ENCODE measurements around the gene EEF1A1. TPM values are rescaled to one million over a fixed set of nuclear protein-coding genes. Genes with fewer than 3 reads are reported as not detected.

Gene EEF1A1
- total RNA-seq, 1 experiment from 2014 or later, result 12,560 TPM

- no TSS peak for BruUV-seq (replicated peaks)
- Histone ChIP-seq H3K9me2 (ENCODE audit: insufficient read depth) (no peaks in the 10 kb centered on the region), H3K9ac (ENCODE audit: low read length) (no peak overlapping the region), H3K9me3 (ENCODE audit: control insufficient read depth in 1 of 2, insufficient read depth in 1 of 2, low read depth in 1 of 2, low read length in 2 of 2) (no peaks in the 10 kb centered on the region), H3K27me3 (ENCODE audit: insufficient read depth, low read length) (no peaks in the 10 kb centered on the region), H3K79me2 (ENCODE audit: insufficient read depth, low read length) (no peaks in the 10 kb centered on the region), H3K4me2 (ENCODE audit: low read length) (no peak overlapping the region), H3K4me1 (ENCODE audit: control insufficient read depth in 1 of 2, insufficient read depth in 2 of 2, low read length in 2 of 2) (no peaks in the 10 kb centered on the region), H3K36me3 (ENCODE audit: control insufficient read depth in 1 of 2, insufficient read depth in 2 of 2, low read length in 2 of 2) (peaks cover 18 to 22% of the 10 kb centered on the region in 2 experiments), H3K4me3 (replicated peaks in 1 of 2; ENCODE audit: low read depth in 1 of 2, low read length in 2 of 2) (no peak overlapping the region), H4K20me1 (ENCODE audit: insufficient read depth) (no peaks in the 10 kb centered on the region), H3K27ac (ENCODE audit: low read depth, low read length) (no peak overlapping the region), H2AFZ (ENCODE audit: low read depth, low read length, poor library complexity, severe bottlenecking) (no peak overlapping the region)
- RAD21 ChIA-PET (ENCODE audit: low non-redundant PET in 1 of 2, low total read pairs in 2 of 2, uncharacterized antibody in 2 of 2, unreplicated experiment in 2 of 2), result no interaction called here
- intact Hi-C loops (cut with micrococcal nuclease), result no loop called here
- no peak for DNase-seq (ENCODE audit: low read depth, low spot score)
- ATAC-seq, result no peak
- CTCF ChIA-PET, result no interaction called here
- TF ChIP-seq TCF7L2 (IDR thresholded peaks at IDR 0.05; ENCODE audit: borderline replicate concordance, extremely low read depth, insufficient read depth, insufficient read length) (no peak), YY1 (IDR thresholded peaks at IDR 0.05; ENCODE audit: extremely low read depth, insufficient replicate concordance, low read depth, low read length) (no peak), POLR2A (IDR thresholded peaks at IDR 0.05; ENCODE audit: borderline replicate concordance, extremely low read depth, insufficient read depth, insufficient read length) (no peak)
- POLR2A ChIA-PET, result interaction anchor here (1.0 to 4.0 kb wide), 3 partner anchors 10 to 11 kb away, joined by 3 to 17 read pairs (median 7); no protein-coding TSS in a partner anchor
Observed at GRCh38 chr6:73503027-73503772, 17.6 kb downstream of the EEF1A1 start.

- RAD21 ChIA-PET (ENCODE audit: low non-redundant PET in 1 of 2, low total read pairs in 2 of 2, uncharacterized antibody in 2 of 2, unreplicated experiment in 2 of 2), result no interaction called here
- DNase-seq (ENCODE audit: low read depth, low spot score) (no peak), ATAC-seq (no peak)
- Histone ChIP-seq H3K4me2 (ENCODE audit: low read length) (no peak overlapping the region), H3K4me1 (ENCODE audit: control insufficient read depth in 1 of 2, insufficient read depth in 2 of 2, low read length in 2 of 2) (no peaks in the 10 kb centered on the region), H3K27me3 (ENCODE audit: insufficient read depth, low read length) (no peaks in the 10 kb centered on the region), H3K9me3 (ENCODE audit: control insufficient read depth in 1 of 2, insufficient read depth in 1 of 2, low read depth in 1 of 2, low read length in 2 of 2) (no peaks in the 10 kb centered on the region), H3K9ac (ENCODE audit: low read length) (no peak overlapping the region), H3K36me3 (ENCODE audit: control insufficient read depth in 1 of 2, insufficient read depth in 2 of 2, low read length in 2 of 2) (peaks cover 21 to 29% of the 10 kb centered on the region in 2 experiments), H3K27ac (ENCODE audit: low read depth, low read length) (no peak overlapping the region), H3K9me2 (ENCODE audit: insufficient read depth) (no peaks in the 10 kb centered on the region), H2AFZ (ENCODE audit: low read depth, low read length, poor library complexity, severe bottlenecking) (no peak overlapping the region), H3K4me3 (replicated peaks in 1 of 2; ENCODE audit: low read depth in 1 of 2, low read length in 2 of 2) (no peak overlapping the region), H3K79me2 (ENCODE audit: insufficient read depth, low read length) (no peaks in the 10 kb centered on the region), H4K20me1 (ENCODE audit: insufficient read depth) (no peaks in the 10 kb centered on the region)
- CTCF ChIA-PET, result no interaction called here
- POLR2A ChIA-PET, result no interaction called here
- no peak for TF ChIP-seq FOSL1 (IDR thresholded peaks at IDR 0.05; ENCODE audit: low read depth)
- BruUV-seq (replicated peaks), result no TSS peak
- intact Hi-C loops (cut with micrococcal nuclease), result no loop called here
Observed at GRCh38 chr6:73497915-73498314, 22.9 kb downstream of the EEF1A1 start.
